GM10248 (cell line): Measurements from ENCODE around the gene ARHGAP24.
"Not testable (repeated sequence)": the region's sequence is repeated elsewhere in the genome, so short reads cannot be mapped to it uniquely, and the experiment has no call there.

Experiments
- CTCF ChIA-PET: fragments of 300-600 bp; sonication (Branson Sonifier 250); formaldehyde crosslinking; extraction: SDS; loops from one replicate; lab custom pipeline; 2021; ENCODE audit warnings: antibody characterized with exemption; lab: Yijun Ruan, JAX
- POLR2A ChIA-PET: fragments of 350-650 bp; sonication (Branson Sonifier 250); formaldehyde crosslinking; extraction: SDS; loops from one replicate; lab custom pipeline; 2020; ENCODE audit warnings: antibody characterized with exemption; lab: Yijun Ruan, JAX
- DNase-seq: peaks from one replicate; pipeline ENCODE4 v3.0.0; 2012; ENCODE audit errors: extremely low spot score
- CTCF ChIP-seq: IDR thresholded peaks from 2 replicates; pipeline ENCODE4 v1.5.1; 2012; ENCODE audit warnings: mild to moderate bottlenecking, low read depth; ENCODE audit errors: extremely low read depth, missing control alignments, control extremely low read depth

Gene ARHGAP24

GRCh38 chr4:85499573-85499972, 24.6 kb downstream of the ARHGAP24 start:
- CTCF ChIA-PET, result interaction anchor here (0.7 to 1.1 kb wide), 2 partner anchors 9 to 24 kb away, joined by 3 to 6 read pairs; partner anchors contain the start of gene ARHGAP24
- TF ChIP-seq CTCF, result no peak
- POLR2A ChIA-PET, result no interaction called here
- no peak for DNase-seq

- CTCF ChIA-PET, result no interaction called here
- TF ChIP-seq CTCF, result no peak
- no peak for DNase-seq
- POLR2A ChIA-PET, result no interaction called here
Measured at GRCh38 chr4:85500110-85500867, 25.3 kb downstream of the ARHGAP24 start.

- CTCF ChIA-PET, POLR2A ChIA-PET, DNase-seq: not testable (repeated sequence)
Measured at GRCh38 chr4:85501145-85501544, 26.2 kb downstream of the ARHGAP24 start.

- ChIA-PET POLR2A (no interaction called here), CTCF (interaction anchor here (1.1 to 1.2 kb wide), 2 partner anchors 10 to 13 kb away, joined by 3 read pairs; no protein-coding TSS in a partner anchor)
- no peak for DNase-seq
- no peak for TF ChIP-seq CTCF
Measured at GRCh38 chr4:85508654-85509053, 33.7 kb downstream of the ARHGAP24 start.

- DNase-seq, result no peak
- ChIA-PET CTCF (no interaction called here), POLR2A (no interaction called here)
- TF ChIP-seq CTCF, result no peak
Measured at GRCh38 chr4:85509882-85510631, 35.1 kb downstream of the ARHGAP24 start.

GRCh38 chr4:85510632-85510984, 35.7 kb downstream of the ARHGAP24 start:
- TF ChIP-seq CTCF, result no peak
- ChIA-PET CTCF (no interaction called here), POLR2A (no interaction called here)
- no peak for DNase-seq

GRCh38 chr4:85512446-85513205, 37.7 kb downstream of the ARHGAP24 start:
- ChIA-PET CTCF (interaction anchor here (0.8 to 1.0 kb wide), 2 partner anchors 16 to 235 kb away, joined by 3 read pairs; no protein-coding TSS in a partner anchor), POLR2A (no interaction called here)
- no peak for DNase-seq
- no peak for TF ChIP-seq CTCF
